ENCODE measurements around the gene ALPG. TPM values are rescaled to one million over a fixed set of nuclear protein-coding genes. Genes with fewer than 3 reads are reported as not detected.
A peak's percentile ranks its signal among the peaks of the same experiment; 100 is the strongest.
"Not testable (repeated sequence)": the region's sequence is repeated elsewhere in the genome, so short reads cannot be mapped to it uniquely, and the experiment has no call there.

ALPG gene
- total RNA-seq, 1 experiment from 2014 or later = 1.2 TPM

- H3K27ac Mint-ChIP-seq = no peak overlapping the region
- TF ChIP-seq SMAD4 (CRISPR knock-in tag; IDR thresholded peaks at IDR 0.05) (no peak), OVOL2 (CRISPR knock-in tag; IDR thresholded peaks at IDR 0.05; ENCODE audit: borderline replicate concordance) (no peak), ZNF219 (CRISPR knock-in tag; IDR thresholded peaks at IDR 0.05; ENCODE audit: borderline replicate concordance) (no peak)
- POLR2A ChIA-PET = no interaction called here
- no peak overlapping the region for H3K4me3 Mint-ChIP-seq
- no peak for DNase-seq (ENCODE audit: low spot score)
- CTCF ChIA-PET = interaction anchor here (1.0 to 1.2 kb wide), 3 partner anchors 46 to 96 kb away, joined by 3 to 6 read pairs (median 4); no protein-coding TSS in a partner anchor
- no peaks in the 10 kb centered on the region for H3K36me3 Mint-ChIP-seq
- no peaks in the 10 kb centered on the region for H3K27me3 Mint-ChIP-seq (ENCODE audit: low read depth)
- peaks cover 8% of the 10 kb centered on the region for H3K4me1 Mint-ChIP-seq
- ATAC-seq = no peak
- H3K9me3 Mint-ChIP-seq = no peaks in the 10 kb centered on the region
These were observed 25.3 kb downstream of the ALPG start for GRCh38 chr2:232431705-232432590.

- ATAC-seq (peak; percentile 93), DNase-seq (ENCODE audit: low spot score) (peak; percentile 85)
- ChIA-PET CTCF (interaction anchor here (1.0 to 1.2 kb wide), 3 partner anchors 47 to 97 kb away, joined by 3 to 6 read pairs (median 4); no protein-coding TSS in a partner anchor), POLR2A (no interaction called here)
- no peaks in the 10 kb centered on the region; the same call in 1 of the 2 replicates for H3K27me3 Mint-ChIP-seq (ENCODE audit: low read depth)
- H3K9me3 Mint-ChIP-seq = no peaks in the 10 kb centered on the region
- H3K27ac Mint-ChIP-seq = no peak overlapping the region
- TF ChIP-seq USF1 (CRISPR knock-in tag; IDR thresholded peaks at IDR 0.05) = peak; percentile 52; the same call in 1 of the 2 replicates
- peak; percentile 42 for TF ChIP-seq USF2 (CRISPR knock-in tag; IDR thresholded peaks at IDR 0.05)
- TF ChIP-seq ARID4B (CRISPR knock-in tag; IDR thresholded peaks at IDR 0.05; ENCODE audit: borderline replicate concordance) = no peak
- H3K4me3 Mint-ChIP-seq = no peak overlapping the region
- no peaks in the 10 kb centered on the region for H3K36me3 Mint-ChIP-seq
- peaks cover 8% of the 10 kb centered on the region for H3K4me1 Mint-ChIP-seq
These were observed 26.0 kb downstream of the ALPG start for GRCh38 chr2:232432598-232433184.

GRCh38 chr2:232433622-232434021 lies 27.0 kb downstream of the ALPG start:
- ATAC-seq; H3K4me3 Mint-ChIP-seq; H3K27me3 Mint-ChIP-seq (ENCODE audit: low read depth); H3K4me1 Mint-ChIP-seq; POLR2A ChIA-PET; DNase-seq (ENCODE audit: low spot score); H3K9me3 Mint-ChIP-seq; H3K27ac Mint-ChIP-seq; H3K36me3 Mint-ChIP-seq: not testable (repeated sequence)
- CTCF ChIA-PET = interaction anchor here (1.0 to 5.1 kb wide), 6 partner anchors 58 to 533 kb away, joined by 3 to 75 read pairs (median 10); partner anchors contain the start of gene PRSS56

- H3K27me3 Mint-ChIP-seq (ENCODE audit: low read depth) = peaks cover 3% of the 10 kb centered on the region; the same call in 1 of the 2 replicates
- H3K9me3 Mint-ChIP-seq = no peaks in the 10 kb centered on the region
- H3K36me3 Mint-ChIP-seq = no peaks in the 10 kb centered on the region
- ChIA-PET CTCF (interaction anchor here (1.0 to 5.1 kb wide), 6 partner anchors 59 to 533 kb away, joined by 3 to 75 read pairs (median 10); partner anchors contain the start of gene PRSS56), POLR2A (no interaction called here)
- ATAC-seq (no peak), DNase-seq (ENCODE audit: low spot score) (no peak)
- H3K4me3 Mint-ChIP-seq = no peak overlapping the region
- H3K27ac Mint-ChIP-seq = no peak overlapping the region
- H3K4me1 Mint-ChIP-seq = peaks cover 8% of the 10 kb centered on the region
- no peak for TF ChIP-seq NFE2L1 (CRISPR knock-in tag; IDR thresholded peaks at IDR 0.05)
- no peak for TF ChIP-seq ZNF232 (CRISPR knock-in tag; IDR thresholded peaks at IDR 0.05)
- no peak for TF ChIP-seq KAT7 (CRISPR knock-in tag; IDR thresholded peaks at IDR 0.05; ENCODE audit: borderline replicate concordance)
- no peak for TF ChIP-seq RELA (CRISPR knock-in tag; IDR thresholded peaks at IDR 0.05; ENCODE audit: borderline replicate concordance)
These were observed 27.4 kb downstream of the ALPG start for GRCh38 chr2:232434091-232434490.

All from WTC11 (cell line).